ENCODE data around the gene LAMB4.

The LAMB4 gene

DNA sequence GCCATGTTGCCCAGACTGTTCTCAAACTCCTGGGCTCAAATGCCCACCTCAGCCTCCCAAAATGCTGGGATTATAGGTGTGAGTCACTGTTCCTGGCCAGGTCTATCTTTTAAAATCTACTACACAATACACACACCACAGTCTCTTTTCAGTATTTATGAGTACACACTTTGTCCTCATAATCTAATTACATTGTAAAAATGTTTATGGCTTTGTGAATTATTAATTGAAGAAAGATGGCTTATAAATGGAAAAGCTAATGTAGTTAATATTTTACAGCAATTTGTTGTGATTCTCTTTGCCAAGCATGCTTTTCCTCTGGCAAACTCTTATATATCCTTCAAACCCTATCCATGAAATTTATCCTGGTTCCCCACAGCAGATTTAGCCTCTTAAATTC, 22.0 kb downstream of the LAMB4 start:
- DNase-seq, result no peak

DNA sequence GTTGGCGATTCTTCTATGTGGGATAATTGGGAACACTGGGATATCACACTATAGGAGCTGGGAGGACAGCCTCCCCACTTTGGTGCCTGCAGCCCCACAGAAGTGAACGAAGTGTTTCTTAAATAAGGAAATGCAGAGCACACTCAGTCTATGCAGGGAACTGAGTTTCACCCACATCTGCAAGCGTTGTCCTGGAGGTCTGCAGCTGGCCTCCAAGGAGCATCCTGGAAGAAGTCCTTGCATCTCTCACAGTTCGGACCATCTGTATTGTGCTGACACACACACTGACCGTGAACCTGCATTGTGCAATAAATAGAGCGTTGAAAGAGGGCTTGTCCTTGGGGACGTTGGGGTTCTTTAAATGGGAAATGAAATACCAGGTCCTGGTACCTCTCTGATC, 25.8 kb downstream of the LAMB4 start:
- no peak for DNase-seq

DNA sequence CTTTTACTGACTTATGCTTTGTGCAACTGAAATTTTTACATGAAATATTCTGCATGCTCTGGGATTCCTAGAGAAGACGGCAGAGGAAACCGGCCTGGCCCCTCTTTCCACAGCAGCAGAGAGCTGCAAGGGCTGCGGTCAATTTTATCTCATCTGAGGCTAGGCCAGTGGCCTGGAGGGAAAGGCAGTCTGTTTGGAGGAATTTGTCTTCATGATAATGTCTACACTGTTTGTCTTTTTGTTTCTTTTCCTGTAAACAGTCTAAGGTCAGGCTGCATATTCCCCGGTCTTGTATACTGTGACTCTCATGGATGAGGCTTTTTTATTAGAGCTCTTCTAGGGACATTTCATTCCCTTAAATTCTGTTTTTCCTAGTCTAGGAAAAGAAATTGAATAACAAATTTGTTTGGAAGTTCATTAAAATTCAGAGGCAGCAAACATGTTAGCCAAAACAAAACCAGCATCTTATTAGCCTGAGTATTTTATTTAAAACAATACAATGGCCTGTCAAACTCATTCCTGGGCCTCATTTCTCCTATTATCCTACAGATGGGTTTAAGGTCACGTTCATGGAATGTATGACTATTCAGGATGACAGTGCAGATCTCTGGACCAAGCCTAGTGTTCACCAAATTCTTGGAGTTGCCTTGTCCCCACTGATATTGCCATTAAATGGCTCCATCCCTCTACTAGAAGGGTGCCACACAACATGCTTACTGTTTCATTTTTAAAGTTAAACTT, 26.4 kb downstream of the LAMB4 start:
- DNase-seq, result no peak

DNA sequence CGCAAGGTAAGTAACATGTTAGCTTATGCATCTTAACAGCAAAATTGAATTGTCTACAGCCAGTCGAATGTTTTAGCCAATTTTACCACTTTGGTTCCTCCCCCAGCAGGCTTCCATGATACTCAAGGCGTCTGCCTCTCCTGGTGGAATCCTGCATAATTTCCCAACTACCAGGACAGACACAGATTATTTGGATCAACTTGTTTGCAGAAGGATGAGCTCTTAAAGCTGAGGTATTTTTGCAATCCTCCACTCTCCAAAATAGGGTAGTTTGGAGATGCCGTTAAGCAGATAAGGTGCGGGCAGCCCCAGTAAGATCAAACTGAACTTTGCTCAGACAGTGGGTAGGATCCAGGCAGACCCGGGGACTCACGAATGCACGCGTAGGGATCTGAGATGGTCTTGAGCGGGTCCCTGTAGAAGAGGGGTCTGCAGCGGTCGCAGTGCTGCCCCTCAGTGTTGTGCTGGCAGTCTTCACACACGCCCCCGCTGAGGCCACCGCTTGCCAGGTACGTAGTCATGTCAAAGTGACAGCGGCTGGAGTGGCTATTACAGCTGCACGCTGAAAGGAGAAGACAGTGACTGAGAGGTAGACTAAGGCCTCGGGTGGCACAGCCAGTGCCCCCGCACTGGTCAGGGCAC, 27.4 kb downstream of the LAMB4 start:
- DNase-seq, result no peak

DNA sequence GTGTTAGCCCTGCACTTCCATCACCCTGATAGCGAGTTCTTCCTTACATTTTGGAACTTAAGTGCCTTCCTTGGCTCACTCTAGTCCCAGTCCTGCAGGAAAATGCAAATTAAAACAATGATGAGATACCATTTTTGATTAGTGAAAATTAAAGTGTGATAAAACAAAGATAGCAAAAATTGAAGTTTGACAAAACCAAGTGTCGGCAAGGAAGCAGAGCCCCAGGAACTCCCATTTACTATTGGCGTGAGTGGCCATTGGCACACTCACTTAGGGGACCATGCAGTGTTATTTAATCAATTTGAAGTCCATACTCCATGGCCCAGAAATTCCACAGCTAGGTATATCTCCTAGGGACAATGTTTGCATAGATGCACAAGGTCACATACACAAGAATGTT, 28.4 kb downstream of the LAMB4 start:
- no peak for DNase-seq

DNA sequence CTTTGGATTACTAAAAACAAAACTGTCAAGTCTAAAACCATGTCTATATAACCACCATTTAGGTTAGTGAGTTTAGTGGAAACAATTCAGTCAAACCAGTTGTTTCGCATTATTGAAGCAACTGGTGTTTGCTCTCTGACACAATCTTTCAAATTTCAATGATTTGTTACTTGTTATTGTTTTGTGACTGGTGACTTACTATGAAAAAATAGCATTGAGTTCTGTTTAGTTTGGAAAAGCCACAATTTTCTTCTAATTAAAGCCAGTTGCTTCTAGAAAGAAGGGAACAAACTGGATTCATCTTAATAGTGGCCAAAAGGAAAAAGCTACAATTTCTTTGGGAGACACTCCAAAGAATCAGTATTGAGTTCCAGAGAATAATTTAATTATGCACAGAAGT, 30.4 kb downstream of the LAMB4 start:
- DNase-seq, result no peak

DNA sequence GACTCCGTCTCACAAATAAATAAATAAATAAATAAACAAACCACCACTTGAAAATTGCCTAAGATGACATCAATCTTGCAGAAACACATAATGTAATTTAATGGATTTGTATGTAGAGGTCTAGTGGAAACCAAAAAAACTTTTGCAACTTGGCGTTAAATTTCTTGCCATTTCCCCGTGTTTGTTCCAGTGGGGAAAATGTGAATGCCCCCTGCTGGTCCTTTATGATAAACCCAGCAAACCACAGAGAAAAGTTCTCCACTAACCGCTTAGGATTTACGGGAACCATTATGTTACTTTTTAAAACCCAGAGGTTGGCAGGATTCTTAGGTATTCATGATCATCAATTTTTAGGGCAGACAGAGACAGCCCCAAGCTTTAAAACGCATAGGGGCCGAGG, 32.5 kb downstream of the LAMB4 start:
- no peak for DNase-seq

DNA sequence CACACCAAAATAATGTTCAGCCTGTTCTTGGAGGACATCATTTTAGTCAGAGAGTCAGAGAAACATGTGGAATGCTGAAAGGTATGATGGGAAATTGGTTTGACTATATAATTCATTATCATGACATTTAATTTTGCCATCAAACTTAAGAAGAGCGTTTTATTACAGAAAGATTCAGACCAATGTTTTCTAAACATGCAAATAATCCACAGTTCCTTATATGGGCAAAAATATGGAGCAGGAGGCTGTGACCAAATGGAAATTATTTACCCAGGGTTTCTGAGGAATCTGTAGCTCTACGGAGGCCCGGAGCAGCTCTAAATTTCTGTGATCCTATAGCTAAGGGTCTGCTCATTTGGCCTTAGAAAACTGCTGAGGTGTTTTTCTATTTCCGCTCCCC, 33.2 kb downstream of the LAMB4 start:
- no peak for DNase-seq

DNA sequence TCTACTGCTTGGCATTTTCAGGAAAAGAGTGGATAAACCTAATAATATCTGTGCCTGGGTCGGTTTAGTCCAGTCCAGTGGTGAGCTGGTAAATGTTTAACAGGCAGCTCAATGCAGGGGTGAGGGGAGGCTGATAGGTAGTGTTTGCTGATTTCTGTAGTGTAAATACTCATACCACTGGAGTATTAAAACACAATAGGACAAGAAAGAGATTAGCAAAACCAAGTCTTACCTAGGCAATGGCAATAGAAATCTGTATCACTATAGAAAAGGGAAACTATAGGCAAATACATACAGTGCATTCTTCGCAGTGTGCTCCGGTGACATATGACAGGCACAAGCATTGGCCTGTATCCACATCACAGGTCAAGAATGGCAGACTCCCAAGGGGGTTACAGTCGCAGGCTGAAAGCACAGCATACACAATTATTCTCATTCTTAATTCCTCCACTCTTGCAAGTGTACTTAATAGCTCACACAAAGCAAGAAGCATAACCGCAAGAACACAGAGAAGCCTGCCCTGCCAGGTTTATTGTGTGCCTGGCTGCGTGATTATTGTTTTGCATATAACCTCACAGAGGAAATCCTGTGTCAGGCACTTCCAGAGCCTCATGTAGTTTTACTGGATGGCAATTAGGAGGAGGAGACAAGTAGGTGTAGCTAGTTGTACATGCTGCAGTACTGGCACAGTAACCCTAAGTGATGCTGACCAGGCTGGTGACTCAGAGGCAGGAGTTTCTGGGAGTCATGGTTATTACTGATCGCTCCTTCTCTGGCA, 35.0 kb downstream of the LAMB4 start:
- DNase-seq, result peak in 1 of 58 donors; percentile 1

DNA sequence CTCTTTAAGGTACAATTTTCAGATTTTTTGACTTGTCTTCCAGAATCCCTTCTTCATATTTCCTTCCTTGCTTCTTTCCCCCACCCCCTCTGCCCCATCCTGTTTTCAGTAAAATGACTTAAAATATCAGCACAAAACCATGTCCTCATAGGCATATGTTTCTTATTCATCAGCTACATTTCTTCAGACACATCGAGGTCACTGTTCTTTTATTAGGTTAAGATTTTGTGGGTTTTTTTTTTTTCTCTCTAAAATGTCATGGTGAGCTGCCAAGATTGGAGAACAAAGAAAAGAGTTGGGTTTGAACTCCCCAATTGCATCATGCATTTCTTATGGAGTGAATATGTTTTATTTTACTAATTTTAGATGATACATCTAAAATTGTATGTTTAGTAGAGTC, 35.8 kb downstream of the LAMB4 start:
- DNase-seq, result no peak

DNA sequence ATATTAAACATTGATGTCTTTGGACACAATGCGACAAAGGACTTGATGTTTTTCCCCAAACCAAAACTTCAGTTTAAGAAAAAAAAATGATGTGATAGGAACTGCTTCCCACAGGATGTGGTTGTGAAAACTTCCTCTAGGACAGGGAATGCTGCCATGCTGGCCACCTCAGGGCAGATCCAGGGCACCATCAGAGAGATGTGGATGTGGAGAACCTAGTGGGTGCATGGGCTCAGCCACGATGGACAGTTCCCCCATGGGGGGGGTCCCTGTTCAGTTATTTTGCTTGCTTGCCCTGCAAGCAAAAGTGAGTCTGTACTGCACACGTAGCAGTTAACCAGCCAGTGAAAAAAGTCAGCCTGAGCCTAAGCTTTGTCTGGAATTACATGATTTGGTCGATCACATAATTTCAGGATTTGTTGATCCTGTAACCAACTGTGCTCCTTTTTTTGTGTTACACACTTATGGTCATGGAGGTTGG, 36.3 kb downstream of the LAMB4 start:
- no peak for DNase-seq

DNA sequence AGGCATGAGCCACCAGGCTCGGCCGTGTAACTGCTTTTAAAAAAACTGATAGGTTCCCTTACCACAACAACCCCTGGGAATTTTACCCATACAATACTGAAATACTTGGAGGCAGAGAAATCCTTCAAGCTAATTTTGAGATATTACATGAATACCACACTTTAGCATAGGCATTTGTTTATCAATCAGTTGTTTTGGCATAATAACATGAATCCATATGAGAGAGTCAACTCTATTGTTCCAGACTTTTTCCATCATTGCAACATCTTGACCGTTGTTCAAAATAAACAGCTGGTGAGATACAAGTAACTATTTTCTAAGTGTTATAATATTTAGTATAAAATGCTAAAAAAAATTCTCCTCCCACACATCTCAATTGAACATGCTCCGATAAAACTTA, 36.8 kb downstream of the LAMB4 start:
- no peak for DNase-seq

DNA sequence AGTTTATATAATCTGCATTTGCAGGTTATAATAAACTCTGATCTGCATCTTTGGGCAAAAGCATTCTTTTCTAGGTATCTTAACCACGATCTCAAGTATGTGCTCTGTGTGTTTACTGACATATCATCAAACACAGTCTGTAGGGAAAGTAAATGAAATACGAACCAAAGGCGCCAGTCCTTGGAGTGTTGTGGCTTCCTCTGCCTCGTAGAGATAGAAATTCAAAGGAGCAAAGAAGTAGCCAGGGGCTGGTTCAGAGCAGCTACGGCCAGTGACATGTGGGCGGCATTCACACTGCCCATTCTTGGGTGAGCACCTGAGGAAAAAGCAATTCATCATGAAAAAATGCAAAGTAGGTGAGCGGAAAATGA, 38.7 kb downstream of the LAMB4 start:
- DNase-seq, result no peak

DNA sequence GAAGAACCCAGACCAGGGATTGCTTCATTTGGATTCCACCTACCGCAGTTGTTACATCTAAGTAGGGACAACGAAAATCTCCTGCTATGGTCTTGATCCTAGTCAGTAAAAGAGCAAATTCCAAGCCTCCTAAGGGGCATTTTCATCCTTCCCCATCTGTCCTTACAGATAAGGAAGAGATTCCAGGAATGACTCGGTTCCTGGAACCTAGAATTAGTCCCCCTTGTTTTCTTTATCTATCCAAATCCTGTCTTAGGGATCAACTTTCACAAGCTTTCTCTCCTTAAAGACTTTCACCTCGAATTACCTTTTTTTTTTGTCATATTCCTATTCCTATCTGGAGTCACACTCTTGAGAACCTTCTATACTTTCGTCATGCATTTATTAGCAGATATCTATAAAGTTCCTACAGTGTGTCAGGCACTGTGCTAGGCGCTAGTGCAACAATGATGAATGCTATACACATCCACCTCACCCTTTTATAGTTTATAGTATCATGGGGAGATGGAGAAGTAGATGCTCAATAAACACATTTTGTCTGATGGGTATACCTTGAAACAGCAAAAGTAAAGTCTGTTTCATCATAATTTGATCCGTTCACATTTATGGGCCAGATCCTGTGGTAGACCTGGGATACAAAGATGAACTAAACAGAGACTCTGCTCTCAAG, 39.2 kb downstream of the LAMB4 start:
- no peak for DNase-seq

DNA sequence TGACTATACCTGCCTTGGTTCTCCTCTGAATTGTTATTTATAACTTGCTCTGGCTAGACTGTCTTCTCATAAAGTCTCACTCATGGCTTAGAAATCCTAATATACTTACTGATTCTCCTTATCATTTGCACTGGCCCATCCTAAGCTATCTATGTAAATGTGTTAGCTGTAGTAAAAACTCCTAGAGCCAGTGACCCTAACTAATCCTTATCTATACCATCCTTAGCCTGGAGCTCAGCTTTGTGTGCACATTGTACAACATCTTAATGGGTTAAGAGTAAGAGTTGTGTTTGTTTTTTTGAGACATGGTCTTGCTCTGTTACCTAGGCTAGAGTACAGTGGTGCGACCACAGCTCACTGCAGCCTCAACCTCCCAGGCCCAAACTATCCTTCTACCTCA, 40.8 kb downstream of the LAMB4 start:
- DNase-seq, result no peak

DNA sequence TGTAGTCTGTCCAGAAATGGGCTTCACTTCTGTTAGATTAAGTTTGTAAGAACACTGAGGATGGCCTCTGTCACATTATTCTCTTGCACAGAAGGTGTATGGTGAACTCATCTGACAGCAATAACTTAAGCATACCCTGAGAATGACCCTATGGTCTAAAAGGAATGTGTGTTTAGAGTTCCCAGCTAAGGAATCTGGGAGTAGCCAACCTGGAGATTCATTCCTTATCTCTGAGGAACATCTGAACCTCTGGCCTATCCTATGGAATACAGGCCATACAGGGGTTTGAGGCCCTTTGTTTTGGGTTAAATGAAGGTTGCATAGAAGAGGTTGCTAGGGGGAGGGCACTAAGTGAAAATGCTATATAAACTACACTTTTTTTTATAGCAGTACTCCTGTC, 41.4 kb downstream of the LAMB4 start:
- DNase-seq, result no peak

DNA sequence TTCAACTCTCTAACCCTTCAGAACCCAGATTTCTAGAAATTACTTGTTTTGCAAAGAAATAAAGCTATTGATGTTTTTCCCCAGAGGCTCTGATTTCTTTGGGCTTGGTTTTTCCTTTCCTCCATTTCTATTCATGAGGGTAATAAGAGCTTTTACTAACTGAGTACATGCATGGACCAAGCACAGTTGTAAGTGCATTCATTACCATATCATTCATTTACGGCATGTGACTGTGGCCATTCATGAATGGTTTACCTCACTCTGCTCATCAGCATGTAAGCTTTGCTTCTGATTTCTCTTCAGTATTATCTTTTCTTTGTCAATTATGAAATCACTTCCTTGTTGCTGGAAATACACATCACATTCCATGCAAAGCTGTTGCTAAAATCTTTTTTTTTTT, 42.4 kb downstream of the LAMB4 start:
- no peak for DNase-seq

DNA sequence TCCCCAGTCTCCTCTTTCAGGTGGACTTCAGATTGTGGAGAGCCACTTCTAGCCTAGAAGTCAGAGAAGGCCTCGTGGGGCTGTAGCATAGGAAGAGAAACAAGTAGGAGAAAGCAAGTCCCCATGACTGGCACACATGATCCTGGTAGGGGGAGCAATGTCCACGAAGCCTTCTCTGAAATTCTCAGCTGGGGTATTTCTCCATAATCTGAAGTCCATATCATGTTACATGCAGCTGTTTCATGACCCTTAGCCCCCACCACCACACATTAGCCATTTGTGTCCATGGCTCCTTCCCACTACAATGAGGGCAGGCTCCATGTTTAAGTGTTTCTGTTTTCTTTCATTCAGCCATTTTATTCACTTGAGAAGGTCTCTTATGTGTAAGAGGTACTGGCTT, 43.2 kb downstream of the LAMB4 start:
- DNase-seq, result no peak

DNA sequence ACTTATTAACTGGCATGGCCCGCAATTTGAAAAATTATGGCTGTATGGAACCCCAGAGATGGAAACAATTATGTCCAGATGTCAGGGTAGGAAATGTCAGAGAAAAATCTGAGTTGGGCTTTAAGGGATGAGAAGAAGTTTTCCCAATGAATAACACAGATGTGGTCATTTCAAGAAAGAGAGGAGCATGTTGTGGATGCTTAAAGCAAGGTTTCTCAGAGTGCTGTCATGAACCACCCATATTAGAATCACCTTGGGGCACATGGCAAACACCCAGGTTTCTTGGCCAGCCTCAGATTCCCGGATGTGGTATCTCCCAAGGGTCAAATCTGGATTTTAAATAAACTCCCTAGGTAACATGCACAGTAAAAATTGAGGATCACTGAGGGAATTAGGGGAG, 43.6 kb downstream of the LAMB4 start:
- no peak for DNase-seq

DNA sequence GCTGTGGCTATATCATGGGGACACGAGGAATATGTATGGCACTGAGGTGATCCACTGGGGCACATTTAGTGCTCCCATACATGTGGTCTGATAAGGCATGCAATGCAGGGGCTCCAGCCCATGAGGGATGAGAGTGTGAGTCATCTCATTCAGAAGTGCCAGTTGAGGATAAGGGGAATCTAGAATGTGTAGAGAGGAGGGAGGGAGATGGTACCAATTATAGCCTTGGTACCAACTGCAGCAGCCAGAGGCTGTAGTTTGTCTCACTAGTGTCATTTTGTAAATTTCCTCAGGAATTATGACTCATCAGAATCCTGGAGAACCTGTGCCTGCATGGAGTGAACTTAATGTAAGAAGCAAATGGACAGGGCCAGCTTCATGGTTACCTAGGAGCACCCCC, 46.2 kb downstream of the LAMB4 start:
- DNase-seq, result peak in 7 of 58 donors; percentile 3 to 59 (median 19)

DNA sequence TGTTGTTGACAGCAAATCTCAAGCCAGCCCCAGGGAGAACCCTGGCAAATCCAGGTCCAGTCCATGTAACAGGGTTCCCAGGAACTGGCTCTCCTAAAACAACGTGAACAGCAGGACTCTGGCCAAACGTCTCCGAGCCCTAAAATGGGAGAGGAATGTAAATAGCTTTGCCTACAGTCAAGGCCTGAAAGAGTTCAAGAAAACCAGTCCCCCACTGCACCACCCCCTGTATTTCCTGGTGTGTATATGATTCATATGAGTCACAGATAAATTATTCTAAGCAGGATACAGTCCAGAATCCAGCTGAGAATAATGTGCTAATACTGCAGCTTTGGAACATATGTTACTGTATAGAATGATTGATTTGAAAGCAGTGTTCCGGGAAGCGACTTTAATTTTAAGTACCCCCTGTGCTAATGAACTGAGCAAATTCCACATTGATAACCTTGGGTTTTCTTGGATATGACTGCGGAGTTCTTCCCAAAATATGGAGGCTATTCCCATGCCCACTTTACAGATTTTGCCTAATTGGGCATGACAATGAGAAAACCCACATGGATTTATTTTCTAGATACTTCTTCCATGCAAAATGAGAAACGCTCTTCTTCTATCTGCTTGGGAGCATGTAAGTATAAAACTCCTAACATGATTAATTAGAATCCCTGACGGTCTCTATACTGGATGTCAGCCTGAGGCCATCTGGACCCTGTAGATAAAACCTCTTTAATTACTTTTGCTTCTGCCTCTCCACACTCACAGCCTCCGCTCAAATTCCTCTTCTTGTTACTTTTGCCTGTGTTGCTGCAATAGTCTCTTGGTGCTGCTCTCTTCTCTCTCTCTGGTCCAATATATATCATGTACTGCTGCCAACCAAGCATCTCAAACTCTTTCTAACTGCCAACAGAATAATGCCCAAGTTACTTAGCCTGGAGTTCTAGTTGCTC, 50.2 kb downstream of the LAMB4 start:
- DNase-seq, result no peak
